Loucy (cell line): ENCODE results near the gene RFESD.

Experiments
- H2AFZ ChIP-seq: fragments of 200-600 bp; sonication (generic); 2 replicates; pipeline ENCODE4 v1.6.0; 2016; ENCODE audit warnings: antibody characterized with exemption, mild to moderate bottlenecking, low read length, moderate library complexity
- H3F3A ChIP-seq: fragments of 200-600 bp; 2 replicates; pipeline ENCODE4 v1.6.0; 2016; ENCODE audit warnings: antibody characterized with exemption, low read depth, mild to moderate bottlenecking
- H3K27me3 ChIP-seq: fragments of 200-600 bp; sonication (generic); 2 replicates; pipeline ENCODE4 v1.6.1; 2014; ENCODE audit warnings: low read length, mild to moderate bottlenecking; ENCODE audit not compliant: insufficient read depth, poor library complexity, severe bottlenecking
- H3K36me3 ChIP-seq: fragments of 200-600 bp; sonication (generic); 2 replicates; pipeline ENCODE4 v1.6.1; 2016; ENCODE audit warnings: low read length; ENCODE audit not compliant: insufficient read depth
- H3K4me1 ChIP-seq: fragments of 200-600 bp; sonication (generic); 2 replicates; pipeline ENCODE4 v1.5.1; 2014; ENCODE audit warnings: low read length, mild to moderate bottlenecking; ENCODE audit not compliant: insufficient read depth, poor library complexity, severe bottlenecking
- H3K4me2 ChIP-seq: fragments of 200-600 bp; sonication (generic); 2 replicates; pipeline ENCODE4 v1.6.0; 2014; ENCODE audit warnings: antibody characterized with exemption, low read length, low read depth, mild to moderate bottlenecking; ENCODE audit not compliant: poor library complexity, severe bottlenecking
- H3K4me3 ChIP-seq: fragments of 200-600 bp; sonication (generic); 2 replicates; pipeline ENCODE4 v1.5.1; 2014; ENCODE audit warnings: low read length, mild to moderate bottlenecking, mixed read lengths; ENCODE audit not compliant: poor library complexity, severe bottlenecking
- H3K79me2 ChIP-seq: fragments of 200-600 bp; sonication (generic); 2 replicates; pipeline ENCODE4 v1.6.1; 2014; ENCODE audit warnings: low read length; ENCODE audit not compliant: insufficient read depth
- H3K9ac ChIP-seq: fragments of 200-600 bp; sonication (generic); 2 replicates; pipeline ENCODE4 v1.6.0; 2014; ENCODE audit warnings: mild to moderate bottlenecking, low read depth, low read length, moderate library complexity; ENCODE audit not compliant: poor library complexity, severe bottlenecking
- H3K9me2 ChIP-seq: fragments of 200-600 bp; sonication (generic); replicated peaks from 2 replicates; pipeline ENCODE4 v1.6.1; 2016; ENCODE audit warnings: low read depth, low read length, mixed read lengths
- H3K9me3 ChIP-seq: fragments of 200-600 bp; sonication (generic); 2 replicates; pipeline ENCODE4 v1.6.1; 2014; ENCODE audit warnings: mild to moderate bottlenecking, antibody characterized with exemption, low read length, low read depth; ENCODE audit not compliant: insufficient read depth
- H4K20me1 ChIP-seq: fragments of 200-600 bp; sonication (generic); 2 replicates; pipeline ENCODE4 v1.6.0; 2014; ENCODE audit warnings: antibody characterized with exemption, low read length, mild to moderate bottlenecking; ENCODE audit not compliant: insufficient read depth, poor library complexity, severe bottlenecking
- CTCF ChIP-seq: fragments of 200-600 bp; sonication (generic); conservative IDR thresholded peaks from 2 replicates; pipeline ENCODE4 v1.5.1; 2014; ENCODE audit warnings: mild to moderate bottlenecking, antibody characterized with exemption, low read length
- EZH2phosphoT487 ChIP-seq: fragments of 200-600 bp; IDR thresholded peaks from 2 replicates; pipeline ENCODE4 v1.6.1; 2018; ENCODE audit warnings: antibody characterized with exemption, mild to moderate bottlenecking, moderate library complexity, borderline replicate concordance

RFESD gene

DNA sequence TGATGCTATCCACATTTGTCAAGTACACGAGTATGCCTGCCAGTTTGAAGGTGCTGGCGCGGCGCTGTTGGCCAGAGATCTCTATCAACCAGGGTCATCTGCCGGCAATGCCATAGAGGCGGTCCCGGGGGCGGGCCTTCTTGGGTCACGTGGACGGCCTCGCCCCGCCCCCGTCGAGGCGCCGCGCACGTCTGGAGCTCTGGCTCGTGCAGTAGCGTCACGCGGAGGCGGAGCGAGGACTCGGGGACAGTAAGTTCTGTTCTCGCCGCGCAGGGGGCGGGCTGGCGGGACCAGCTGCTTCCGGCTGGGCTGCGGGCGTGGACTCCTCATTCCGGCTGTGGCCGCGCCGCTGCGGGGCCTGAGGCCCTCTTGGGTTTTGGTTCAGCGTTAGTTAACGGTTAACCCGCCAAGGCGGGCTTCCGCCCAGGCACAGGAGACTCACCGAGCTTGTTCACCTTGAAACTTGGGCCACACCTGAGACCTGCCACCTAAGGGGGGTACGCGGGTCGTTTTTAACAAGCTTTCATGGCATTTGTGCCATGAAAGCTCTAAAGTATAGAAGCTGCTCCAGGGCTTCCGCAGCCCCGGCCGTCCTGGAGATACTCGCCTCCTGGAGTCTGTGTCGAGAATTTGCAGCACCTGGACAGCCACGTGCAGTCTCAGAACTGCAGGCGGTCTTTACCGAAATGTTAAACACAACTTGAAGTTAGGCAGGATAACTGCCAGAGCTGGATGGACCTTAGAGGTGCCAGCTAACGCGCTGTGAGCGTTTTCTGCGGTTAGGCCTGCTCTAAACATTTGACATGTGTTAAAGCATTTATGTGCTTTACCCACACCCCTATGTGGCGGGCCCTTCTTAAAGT, at the start of gene RFESD:
Gene RFESD (plus strand): TSS at position 209 of the 863 bp plus-strand sequence. CDS start 5,495 bp downstream, outside the sequence.
- Histone ChIP-seq H3K79me2 (peaks cover 16% of the 10 kb centered on the region), H3K36me3 (no peaks in the 10 kb centered on the region), H3K27me3 (no peaks in the 10 kb centered on the region), H3K4me3 (peak within 1 kb of the TSS; percentile 78), H3K9me2 (no peaks in the 10 kb centered on the region), H4K20me1 (no peaks in the 10 kb centered on the region), H3K4me1 (peaks cover 67% of the 10 kb centered on the region), H3F3A (peaks cover 10% of the 10 kb centered on the region; the same call in 1 of the 2 replicates), H3K4me2 (peak within 1 kb of the TSS; percentile 71), H3K9me3 (no peaks in the 10 kb centered on the region), H3K9ac (peak within 1 kb of the TSS; percentile 93), H2AFZ (peak within 1 kb of the TSS; percentile 72)
- TF ChIP-seq CTCF (peak; percentile 23; the same call in 1 of the 2 replicates), EZH2phosphoT487 (no peak)

DNA sequence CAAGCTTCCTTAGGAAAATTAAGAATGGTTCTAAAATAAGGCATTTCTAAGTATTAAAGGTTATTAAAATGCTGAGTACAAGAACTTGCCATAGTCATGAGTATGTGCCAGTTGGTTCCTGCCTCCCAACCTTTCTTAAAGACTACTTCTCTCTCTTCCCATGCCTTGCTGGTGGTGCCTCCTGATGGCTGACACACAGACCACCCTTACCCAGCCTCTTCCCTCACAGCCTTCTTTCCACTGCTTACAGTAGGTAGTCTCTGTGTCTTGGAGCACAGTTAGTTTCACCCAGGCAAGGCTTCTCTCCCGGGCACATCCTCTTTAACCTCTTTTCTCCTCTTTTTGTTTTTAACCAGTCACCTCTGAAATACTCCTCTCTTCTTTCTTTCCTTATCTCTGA, 47.3 kb upstream of the RFESD start:
- Histone ChIP-seq H4K20me1 (no peaks in the 10 kb centered on the region), H3K79me2 (no peaks in the 10 kb centered on the region), H3K9me2 (no peaks in the 10 kb centered on the region), H3K4me3 (no peak overlapping the region), H2AFZ (no peak overlapping the region), H3K4me2 (no peak overlapping the region), H3K9me3 (no peaks in the 10 kb centered on the region), H3K9ac (no peak overlapping the region), H3K27me3 (no peaks in the 10 kb centered on the region), H3K36me3 (no peaks in the 10 kb centered on the region), H3F3A (no peaks in the 10 kb centered on the region), H3K4me1 (peaks cover 11% of the 10 kb centered on the region)
- TF ChIP-seq CTCF (no peak), EZH2phosphoT487 (no peak)

- Histone ChIP-seq H2AFZ (no peak overlapping the region), H3K36me3 (no peaks in the 10 kb centered on the region), H3K4me3 (no peak overlapping the region), H3K4me2 (no peak overlapping the region), H3K79me2 (no peaks in the 10 kb centered on the region), H3K4me1 (peaks cover 11% of the 10 kb centered on the region), H3F3A (no peaks in the 10 kb centered on the region), H4K20me1 (no peaks in the 10 kb centered on the region), H3K27me3 (no peaks in the 10 kb centered on the region), H3K9me3 (no peaks in the 10 kb centered on the region), H3K9me2 (no peaks in the 10 kb centered on the region), H3K9ac (no peak overlapping the region)
- TF ChIP-seq CTCF = no peak
- TF ChIP-seq EZH2phosphoT487 = no peak
Measured at GRCh38 chr5:95600557-95600956, 46.0 kb upstream of the RFESD start.
